ENCODE results near the gene RHOXF2. TPM values are rescaled to one million over a fixed set of nuclear protein-coding genes. Genes with fewer than 3 reads are reported as not detected.

The RHOXF2 gene
- total RNA-seq, 1 donor from 2014 or later: not detected

- H3K79me2 ChIP-seq (ENCODE audit: low read depth): no peaks in the 10 kb centered on the region
- Mint-ChIP-seq H3K9me3 (peaks cover 2% of the 10 kb centered on the region), H3K27ac (no peak overlapping the region), H3K27me3 (ENCODE audit: insufficient read depth, low read depth) (peaks cover 2% of the 10 kb centered on the region), H3K36me3 (no peaks in the 10 kb centered on the region), H3K4me3 (no peak overlapping the region), H3K4me1 (no peaks in the 10 kb centered on the region)
- no peak overlapping the region for H3K4me3 ChIP-seq
- DNase-seq (ENCODE audit: low spot score): no peak
- no peaks in the 10 kb centered on the region for H3F3A ChIP-seq (ENCODE audit: low read depth)
- H3K27me3 ChIP-seq: no peaks in the 10 kb centered on the region
- H3K9me3 ChIP-seq (ENCODE audit: low read depth): no peaks in the 10 kb centered on the region
- H2AFZ ChIP-seq (replicated peaks): no peak overlapping the region
- no peaks in the 10 kb centered on the region for H4K20me1 ChIP-seq (ENCODE audit: low read depth)
- no peak overlapping the region for H3K4me2 ChIP-seq
- H3K27ac ChIP-seq: no peak overlapping the region
- H3K9ac ChIP-seq: no peak overlapping the region
- no peaks in the 10 kb centered on the region for H3K36me3 ChIP-seq
- no peaks in the 10 kb centered on the region for H3K4me1 ChIP-seq
- TF ChIP-seq CTCF (IDR thresholded peaks at IDR 0.05) (no peak), EZH2phosphoT487 (IDR thresholded peaks at IDR 0.05) (no peak), EZH2 (IDR thresholded peaks at IDR 0.05) (no peak)
These were observed 47.7 kb downstream of the RHOXF2 start for GRCh38 chrX:120205816-120206753.

- Histone ChIP-seq H3K27ac (no peak overlapping the region), H3K4me1 (no peaks in the 10 kb centered on the region), H3K4me2 (no peak overlapping the region), H2AFZ (replicated peaks) (no peak overlapping the region), H3K27me3 (no peaks in the 10 kb centered on the region), H3F3A (ENCODE audit: low read depth) (no peaks in the 10 kb centered on the region), H3K36me3 (no peaks in the 10 kb centered on the region), H3K9me3 (ENCODE audit: low read depth) (no peaks in the 10 kb centered on the region), H3K79me2 (ENCODE audit: low read depth) (no peaks in the 10 kb centered on the region), H3K4me3 (no peak overlapping the region), H3K9ac (no peak overlapping the region), H4K20me1 (ENCODE audit: low read depth) (no peaks in the 10 kb centered on the region)
- H3K9me3 Mint-ChIP-seq: peaks cover 2% of the 10 kb centered on the region
- H3K27ac Mint-ChIP-seq: no peak overlapping the region
- H3K36me3 Mint-ChIP-seq: no peaks in the 10 kb centered on the region
- H3K4me1 Mint-ChIP-seq: no peaks in the 10 kb centered on the region
- DNase-seq (ENCODE audit: low spot score): no peak
- peaks cover 2% of the 10 kb centered on the region for H3K27me3 Mint-ChIP-seq (ENCODE audit: insufficient read depth, low read depth)
- TF ChIP-seq EZH2phosphoT487 (IDR thresholded peaks at IDR 0.05) (no peak), CTCF (IDR thresholded peaks at IDR 0.05) (no peak), EZH2 (IDR thresholded peaks at IDR 0.05) (no peak)
- H3K4me3 Mint-ChIP-seq: no peak overlapping the region
These were observed 48.7 kb downstream of the RHOXF2 start for GRCh38 chrX:120207009-120207605.

GRCh38 chrX:120213438-120214265 is 55.2 kb downstream of the RHOXF2 start:
- Mint-ChIP-seq H3K36me3 (no peaks in the 10 kb centered on the region), H3K4me1 (no peaks in the 10 kb centered on the region), H3K4me3 (no peak overlapping the region), H3K27ac (no peak overlapping the region), H3K27me3 (ENCODE audit: insufficient read depth, low read depth) (no peaks in the 10 kb centered on the region), H3K9me3 (peaks cover 2% of the 10 kb centered on the region)
- H3K4me2 ChIP-seq: no peak overlapping the region
- no peak overlapping the region for H3K9ac ChIP-seq
- TF ChIP-seq EZH2 (IDR thresholded peaks at IDR 0.05) (no peak), CTCF (IDR thresholded peaks at IDR 0.05) (peak; percentile 68)
- no peaks in the 10 kb centered on the region for H3F3A ChIP-seq (ENCODE audit: low read depth)
- H4K20me1 ChIP-seq (ENCODE audit: low read depth): no peaks in the 10 kb centered on the region
- peak; percentile 69 for DNase-seq (ENCODE audit: low spot score)
- H3K4me3 ChIP-seq: no peak overlapping the region
- no peak overlapping the region for H3K27ac ChIP-seq
- H2AFZ ChIP-seq (replicated peaks): no peak overlapping the region
- no peaks in the 10 kb centered on the region for H3K79me2 ChIP-seq (ENCODE audit: low read depth)
- no peaks in the 10 kb centered on the region for H3K36me3 ChIP-seq
- H3K27me3 ChIP-seq: no peaks in the 10 kb centered on the region
- peaks cover 4% of the 10 kb centered on the region for H3K9me3 ChIP-seq (ENCODE audit: low read depth)
- H3K4me1 ChIP-seq: no peaks in the 10 kb centered on the region

Other genes starting within 250 kb of the RHOXF2 start
- gene NKAP, start 214.9 kb upstream of the RHOXF2 start, total RNA-seq (ENCODE audit: low replicate concordance): 6.5 and 11.2 TPM in 2 replicates
- gene RHOXF2B, start 80.9 kb upstream of the RHOXF2 start, total RNA-seq (ENCODE audit: low replicate concordance): not detected in 2 replicates
- gene RHOXF1, start 42.7 kb upstream of the RHOXF2 start, total RNA-seq (ENCODE audit: low replicate concordance): not detected in 2 replicates
- gene ZBTB33, start 92.2 kb downstream of the RHOXF2 start, total RNA-seq (ENCODE audit: low replicate concordance): 33.1 and 45.6 TPM in 2 replicates
- 2.0 and 3.5 TPM in 2 replicates for gene TMEM255A, start 152.8 kb downstream of the RHOXF2 start, total RNA-seq (ENCODE audit: low replicate concordance)
- not detected in 2 replicates for gene ATP1B4, start 203.5 kb downstream of the RHOXF2 start, total RNA-seq (ENCODE audit: low replicate concordance)